Astrocyte (in vitro differentiated cells and primary cell): Measurements from ENCODE around the gene RNF157.

Source experiments
- EZH2 ChIP-seq: IDR thresholded peaks from 2 replicates; pipeline ENCODE4 v1.6.1; 2012; ENCODE audit warnings: mild to moderate bottlenecking, low read length, inconsistent platforms; ENCODE audit not compliant: insufficient read depth
- TF ChIP-seq, protein P1 (sequence below): IDR thresholded peaks from 2 replicates; pipeline ENCODE4 v1.5.1; 2011; ENCODE audit warnings: low read depth, mild to moderate bottlenecking, inconsistent platforms, low read length, moderate library complexity; ENCODE audit not compliant: insufficient read depth

DNA sequence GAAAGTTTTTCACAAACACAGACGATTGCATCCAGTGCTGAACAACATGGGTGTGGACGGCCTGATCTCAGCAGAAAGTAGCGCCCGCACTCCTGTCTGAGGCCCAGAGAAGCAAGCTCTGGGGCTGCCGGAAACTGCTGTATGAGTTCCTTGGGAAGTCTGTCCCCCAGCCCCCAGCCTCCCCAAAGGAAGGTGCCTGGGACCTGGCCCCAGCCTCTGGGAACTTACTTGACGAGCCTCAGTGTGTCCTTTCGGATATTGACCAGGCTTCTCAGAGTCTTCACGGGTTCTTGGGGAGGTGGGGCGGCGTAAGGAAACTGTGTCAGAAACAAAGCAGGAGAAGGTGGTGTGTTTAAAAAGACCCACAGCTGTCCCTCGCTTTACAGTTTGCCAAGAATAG is 66.8 kb downstream of the RNF157 start:
- no peak for TF ChIP-seq EZH2
- TF ChIP-seq, protein P1, sequence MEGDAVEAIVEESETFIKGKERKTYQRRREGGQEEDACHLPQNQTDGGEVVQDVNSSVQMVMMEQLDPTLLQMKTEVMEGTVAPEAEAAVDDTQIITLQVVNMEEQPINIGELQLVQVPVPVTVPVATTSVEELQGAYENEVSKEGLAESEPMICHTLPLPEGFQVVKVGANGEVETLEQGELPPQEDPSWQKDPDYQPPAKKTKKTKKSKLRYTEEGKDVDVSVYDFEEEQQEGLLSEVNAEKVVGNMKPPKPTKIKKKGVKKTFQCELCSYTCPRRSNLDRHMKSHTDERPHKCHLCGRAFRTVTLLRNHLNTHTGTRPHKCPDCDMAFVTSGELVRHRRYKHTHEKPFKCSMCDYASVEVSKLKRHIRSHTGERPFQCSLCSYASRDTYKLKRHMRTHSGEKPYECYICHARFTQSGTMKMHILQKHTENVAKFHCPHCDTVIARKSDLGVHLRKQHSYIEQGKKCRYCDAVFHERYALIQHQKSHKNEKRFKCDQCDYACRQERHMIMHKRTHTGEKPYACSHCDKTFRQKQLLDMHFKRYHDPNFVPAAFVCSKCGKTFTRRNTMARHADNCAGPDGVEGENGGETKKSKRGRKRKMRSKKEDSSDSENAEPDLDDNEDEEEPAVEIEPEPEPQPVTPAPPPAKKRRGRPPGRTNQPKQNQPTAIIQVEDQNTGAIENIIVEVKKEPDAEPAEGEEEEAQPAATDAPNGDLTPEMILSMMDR, result no peak
